Neural cell (in vitro differentiated cells): ENCODE data around the gene SNX30.

ENCODE experiments used
- CTCF ChIP-seq: fragments of 450-650 bp; IDR thresholded peaks from 2 replicates; pipeline ENCODE4 v1.5.1; 2014; ENCODE audit warnings: antibody characterized with exemption, mild to moderate bottlenecking, moderate library complexity; ENCODE audit not compliant: poor library complexity, severe bottlenecking
- EZH2 ChIP-seq: fragments of 200-600, 300-800 bp; shearing (Covaris generic), sonication (generic); IDR thresholded peaks from 2 replicates; pipeline ENCODE4 v1.6.1; 2014; ENCODE audit warnings: antibody characterized with exemption, low read length, borderline replicate concordance, mild to moderate bottlenecking; ENCODE audit not compliant: insufficient read depth, poor library complexity, severe bottlenecking
- POLR2AphosphoS5 ChIP-seq: IDR thresholded peaks from 2 replicates; pipeline ENCODE4 v1.6.1; 2012
- RAD21 ChIP-seq: fragments of 450-650 bp; conservative IDR thresholded peaks from 2 replicates; pipeline ENCODE4 v1.6.1; 2014; ENCODE audit warnings: antibody characterized with exemption, mild to moderate bottlenecking, moderate library complexity
- TAF1 ChIP-seq: IDR thresholded peaks from 2 replicates; pipeline ENCODE4 v1.6.1; 2012; ENCODE audit warnings: low read depth

- TF ChIP-seq CTCF (no peak), EZH2 (no peak), TAF1 (no peak), POLR2AphosphoS5 (no peak), RAD21 (no peak)
These were observed 23.7 kb downstream of the SNX30 start for GRCh38 chr9:112774006-112774996.
